ENCODE data around the gene KLHL21. TPM values are rescaled to one million over a fixed set of nuclear protein-coding genes. Genes with fewer than 3 reads are reported as not detected.

Gene KLHL21
- total RNA-seq, 2 donors from 2014 or later: 26.1 to 33.8 TPM

DNA sequence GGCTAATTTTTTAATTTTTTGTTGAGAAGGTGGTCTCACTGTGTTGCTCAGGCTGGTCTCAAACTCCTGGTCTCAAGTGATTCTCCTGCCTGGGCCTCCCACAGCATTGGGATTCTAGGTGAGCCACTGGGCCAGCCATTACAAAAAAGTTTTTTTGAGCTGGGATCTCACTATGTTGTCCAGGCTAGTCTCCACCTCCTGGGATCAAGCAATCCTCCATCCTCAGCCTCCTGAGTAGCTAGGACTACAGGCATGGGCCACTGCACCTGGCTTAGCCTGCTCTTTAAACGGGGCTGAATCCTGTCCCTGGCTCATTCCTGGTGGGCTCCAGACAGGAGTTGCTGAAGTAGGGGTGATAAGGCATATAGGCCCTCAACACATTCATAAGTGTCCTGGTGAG lies 45.1 kb downstream of the KLHL21 start:
- H3K4me1 Mint-ChIP-seq: peaks cover 4% of the 10 kb centered on the region
- H3K27ac Mint-ChIP-seq: no peak overlapping the region
- no peak overlapping the region for H3K4me3 Mint-ChIP-seq
- ATAC-seq: no peak
- no peak for DNase-seq
- no peaks in the 10 kb centered on the region for H3K36me3 Mint-ChIP-seq (ENCODE audit: low read depth)
- H3K9me3 ChIP-seq (ENCODE audit: control insufficient read depth, low read length, poor library complexity, severe bottlenecking): no peaks in the 10 kb centered on the region
- peaks cover 7% of the 10 kb centered on the region for H3K27me3 Mint-ChIP-seq

- Mint-ChIP-seq H3K36me3 (ENCODE audit: low read depth) (no peaks in the 10 kb centered on the region), H3K4me3 (peak within 1 kb of the TSS; percentile 81), H3K27ac (peak within 1 kb of the TSS; percentile 49), H3K27me3 (no peaks in the 10 kb centered on the region), H3K4me1 (peaks cover 2% of the 10 kb centered on the region)
- no peaks in the 10 kb centered on the region for H3K9me3 ChIP-seq (ENCODE audit: control insufficient read depth, low read length, poor library complexity, severe bottlenecking)
- DNase-seq (no peak), ATAC-seq (no peak)
These were observed 47.5 kb downstream of the KLHL21 start, which contains the start of gene TAS1R1 for GRCh38 chr1:6554907-6555778. Gene TAS1R1 (plus strand): TSS chr1:6555307. CDS start chr1:6555374, 67 bp downstream.

DNA sequence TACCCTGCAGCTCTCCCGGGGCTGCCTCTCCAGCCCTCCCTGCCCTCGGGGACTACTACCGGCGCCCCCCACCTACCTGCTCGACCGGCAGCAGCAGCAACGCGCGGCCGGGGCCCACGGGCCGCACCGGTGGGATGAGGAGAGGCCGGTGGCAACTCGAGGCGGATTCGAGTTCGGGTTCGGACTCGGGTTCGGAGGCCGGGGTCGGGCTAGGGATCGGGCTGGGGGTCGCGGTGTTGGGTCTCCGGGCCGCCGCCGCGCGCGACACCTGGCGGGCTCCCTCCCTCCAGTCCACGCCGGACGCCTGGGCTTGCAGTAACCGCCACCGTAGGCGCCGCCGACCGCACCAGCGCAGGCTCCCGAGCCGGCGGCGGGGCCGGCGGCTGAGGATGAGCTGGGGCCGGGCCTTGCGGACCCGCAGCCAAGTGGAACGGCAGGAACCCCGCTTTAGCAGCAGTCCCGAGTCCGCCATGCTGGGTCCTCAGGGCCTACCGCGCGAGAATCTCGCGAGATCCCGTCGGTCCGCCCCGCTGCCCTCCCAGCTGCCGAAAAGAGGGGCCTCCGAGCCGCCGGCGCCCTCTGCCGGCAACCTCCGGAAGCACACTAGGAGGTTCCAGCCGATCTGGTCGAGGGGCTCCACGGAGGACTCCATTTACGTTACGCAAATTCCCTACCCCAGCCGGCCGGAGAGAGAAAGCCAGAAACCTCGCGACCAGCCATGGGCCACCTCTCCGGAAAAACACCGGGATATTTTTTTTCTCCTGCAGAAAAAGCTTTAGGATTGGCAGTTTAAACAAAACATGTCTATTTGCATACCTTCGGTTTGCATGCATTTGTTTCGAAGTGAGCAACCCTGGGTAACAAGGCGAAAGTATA lies 48.4 kb downstream of the KLHL21 start, which contains the start of gene NOL9:
TSS of gene NOL9 (minus strand) at position 483 of the 876 bp plus-strand sequence. CDS start at position 472, 11 bp downstream.
- DNase-seq (peak; percentile 91 to 97 (median 91)), ATAC-seq (peak; percentile 98)
- H3K4me1 Mint-ChIP-seq: peaks cover 2% of the 10 kb centered on the region
- H3K27me3 Mint-ChIP-seq: no peaks in the 10 kb centered on the region
- H3K36me3 Mint-ChIP-seq (ENCODE audit: low read depth): no peaks in the 10 kb centered on the region
- peak within 1 kb of the TSS; percentile 72 for H3K27ac Mint-ChIP-seq
- peak within 1 kb of the TSS; percentile 81 for H3K4me3 Mint-ChIP-seq
- no peaks in the 10 kb centered on the region for H3K9me3 ChIP-seq (ENCODE audit: control insufficient read depth, low read length, poor library complexity, severe bottlenecking)

- Mint-ChIP-seq H3K4me3 (no peak overlapping the region), H3K36me3 (ENCODE audit: low read depth) (peaks cover 4% of the 10 kb centered on the region)
- no peak for ATAC-seq
These were observed 55.4 kb downstream of the KLHL21 start for GRCh38 chr1:6547301-6547700.

GRCh38 chr1:6546326-6546725 lies 56.3 kb downstream of the KLHL21 start:
- peaks cover 4% of the 10 kb centered on the region for H3K36me3 Mint-ChIP-seq (ENCODE audit: low read depth)
- ATAC-seq (no peak), DNase-seq (no peak)
- H3K4me1 Mint-ChIP-seq: peaks cover 27% of the 10 kb centered on the region
- H3K27ac Mint-ChIP-seq: peak overlapping the region; percentile 98
- H3K27me3 Mint-ChIP-seq: no peaks in the 10 kb centered on the region
- H3K4me3 Mint-ChIP-seq: peak overlapping the region; percentile 87
- no peaks in the 10 kb centered on the region for H3K9me3 ChIP-seq (ENCODE audit: control insufficient read depth, low read length, poor library complexity, severe bottlenecking)

More at GRCh38 chr1:6547301-6547700, 55.4 kb downstream of the KLHL21 start:
- no peaks in the 10 kb centered on the region for H3K9me3 ChIP-seq (ENCODE audit: control insufficient read depth, low read length, poor library complexity, severe bottlenecking)
- H3K4me1 Mint-ChIP-seq: peaks cover 27% of the 10 kb centered on the region
- no peak for DNase-seq
- H3K27ac Mint-ChIP-seq: peak overlapping the region; percentile 98
- no peaks in the 10 kb centered on the region for H3K27me3 Mint-ChIP-seq

DNA sequence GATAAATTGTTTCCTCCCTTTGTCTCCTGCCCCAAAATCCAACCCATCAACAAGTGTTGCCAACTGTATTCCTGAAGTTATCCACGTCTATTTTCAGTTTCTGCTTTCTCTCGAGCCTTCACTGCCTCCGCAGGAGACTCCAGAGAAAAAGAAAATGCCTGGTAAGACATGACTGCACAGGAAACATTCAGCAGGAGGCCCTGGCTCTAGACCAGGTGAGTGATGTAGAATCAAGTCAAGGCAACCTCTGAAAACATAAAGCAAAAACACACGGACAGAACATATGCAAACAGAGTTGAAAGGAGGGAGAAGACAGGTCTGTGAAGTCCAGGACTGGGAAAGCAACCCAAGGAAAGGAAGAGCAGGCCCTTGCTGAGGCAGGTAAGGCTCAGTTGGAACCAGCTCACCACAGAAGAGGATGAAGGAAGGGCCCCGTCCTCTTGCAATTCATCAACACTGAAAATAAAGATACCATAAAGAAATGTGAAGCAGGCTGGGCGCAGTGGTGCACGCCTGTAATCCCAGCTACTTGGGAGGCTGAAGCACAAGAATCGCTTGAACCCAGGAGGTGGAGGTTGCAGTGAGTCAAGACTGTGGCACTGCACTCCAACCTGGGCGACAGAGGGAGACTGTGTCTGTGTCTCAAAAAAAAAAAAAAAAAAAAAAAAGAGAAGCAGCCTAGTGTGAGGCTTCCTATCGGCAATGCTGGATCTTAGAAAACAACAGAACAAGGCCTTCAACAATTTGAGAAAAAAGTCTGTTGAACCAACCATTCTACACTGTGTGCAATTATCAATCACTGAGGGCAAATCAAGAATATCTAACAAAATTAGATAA lies 57.2 kb downstream of the KLHL21 start:
- Mint-ChIP-seq H3K27me3 (no peaks in the 10 kb centered on the region), H3K27ac (peak overlapping the region; percentile 98), H3K4me1 (peaks cover 27% of the 10 kb centered on the region), H3K4me3 (peak overlapping the region; percentile 84), H3K36me3 (ENCODE audit: low read depth) (peaks cover 4% of the 10 kb centered on the region)
- no peaks in the 10 kb centered on the region for H3K9me3 ChIP-seq (ENCODE audit: control insufficient read depth, low read length, poor library complexity, severe bottlenecking)
- no peak for DNase-seq
- peak; percentile 88 for ATAC-seq

GRCh38 chr1:6544831-6545230 lies 57.8 kb downstream of the KLHL21 start:
- Mint-ChIP-seq H3K27ac (peak overlapping the region; percentile 98), H3K27me3 (no peaks in the 10 kb centered on the region), H3K4me1 (peaks cover 27% of the 10 kb centered on the region), H3K4me3 (peak overlapping the region; percentile 84), H3K36me3 (ENCODE audit: low read depth) (peaks cover 4% of the 10 kb centered on the region)
- no peaks in the 10 kb centered on the region for H3K9me3 ChIP-seq (ENCODE audit: control insufficient read depth, low read length, poor library complexity, severe bottlenecking)
- DNase-seq (no peak), ATAC-seq (no peak)

Other genes with a start within 250 kb of the KLHL21 start
- 1 to 10 TPM; 4.9 to 7.1 TPM for gene ACOT7, start 209.1 kb downstream of the KLHL21 start, total RNA-seq
- not detected for gene HES2, start 182.9 kb downstream of the KLHL21 start, total RNA-seq
- gene ESPN, start 178.1 kb downstream of the KLHL21 start, total RNA-seq: 10 to 100 TPM; 13.2 to 15.7 TPM
- 100 to 1,000 TPM; 393 to 433 TPM for gene TNFRSF25, start 136.7 kb downstream of the KLHL21 start, total RNA-seq
- gene PLEKHG5, start 111.2 kb downstream of the KLHL21 start, total RNA-seq: 10 to 100 TPM; 10.8 to 12.8 TPM
- gene NOL9, start 48.4 kb downstream of the KLHL21 start, total RNA-seq: 10 to 100 TPM; 62.3 to 77.7 TPM
- gene TAS1R1, start 47.6 kb downstream of the KLHL21 start, total RNA-seq: not detected
- 10 to 100 TPM; 34.0 to 34.2 TPM for gene ZBTB48, start 22.9 kb downstream of the KLHL21 start, total RNA-seq
- gene PHF13, start 10.9 kb upstream of the KLHL21 start, total RNA-seq: 1 to 10 TPM; 5.9 to 8.0 TPM
- gene THAP3, start 22.0 kb upstream of the KLHL21 start, total RNA-seq: 10 to 100 TPM; 13.3 to 14.0 TPM
- gene DNAJC11, start 98.9 kb upstream of the KLHL21 start, total RNA-seq: 10 to 100 TPM; 38.2 to 39.3 TPM
- 10 to 100 TPM; 55.3 to 69.5 TPM for gene CAMTA1, start 182.6 kb upstream of the KLHL21 start, total RNA-seq